ENCODE measurements around the gene IKZF3. TPM values are rescaled to one million over a fixed set of nuclear protein-coding genes. Genes with fewer than 3 reads are reported as not detected.
"Not testable (repeated sequence)": the region's sequence is repeated elsewhere in the genome, so short reads cannot be mapped to it uniquely, and the experiment has no call there.

The IKZF3 gene
- total RNA-seq, 1 donor from 2014 or later, result 0.34 TPM

- H3K79me2 ChIP-seq (ENCODE audit: insufficient read depth, low read length), result no peaks in the 10 kb centered on the region
- H3K9ac ChIP-seq (ENCODE audit: low read length), result no peak overlapping the region
- H3K4me3 ChIP-seq (ENCODE audit: insufficient read depth, low read depth, low read length), result no peak overlapping the region
- Mint-ChIP-seq H3K27me3 (ENCODE audit: low read depth, unreplicated experiment) (peaks cover 6% of the 10 kb centered on the region), H3K4me1 (ENCODE audit: low read depth, unreplicated experiment) (peaks cover 16% of the 10 kb centered on the region), H3K36me3 (ENCODE audit: low read depth, unreplicated experiment) (no peaks in the 10 kb centered on the region), H3K27ac (ENCODE audit: unreplicated experiment) (no peak overlapping the region), H3K9me3 (ENCODE audit: unreplicated experiment) (no peaks in the 10 kb centered on the region), H3K4me3 (ENCODE audit: unreplicated experiment) (no peak overlapping the region)
- H2AFZ ChIP-seq (ENCODE audit: low read depth, low read length), result no peak overlapping the region
- no peak for DNase-seq (ENCODE audit: low read depth)
- TF ChIP-seq, protein P1, sequence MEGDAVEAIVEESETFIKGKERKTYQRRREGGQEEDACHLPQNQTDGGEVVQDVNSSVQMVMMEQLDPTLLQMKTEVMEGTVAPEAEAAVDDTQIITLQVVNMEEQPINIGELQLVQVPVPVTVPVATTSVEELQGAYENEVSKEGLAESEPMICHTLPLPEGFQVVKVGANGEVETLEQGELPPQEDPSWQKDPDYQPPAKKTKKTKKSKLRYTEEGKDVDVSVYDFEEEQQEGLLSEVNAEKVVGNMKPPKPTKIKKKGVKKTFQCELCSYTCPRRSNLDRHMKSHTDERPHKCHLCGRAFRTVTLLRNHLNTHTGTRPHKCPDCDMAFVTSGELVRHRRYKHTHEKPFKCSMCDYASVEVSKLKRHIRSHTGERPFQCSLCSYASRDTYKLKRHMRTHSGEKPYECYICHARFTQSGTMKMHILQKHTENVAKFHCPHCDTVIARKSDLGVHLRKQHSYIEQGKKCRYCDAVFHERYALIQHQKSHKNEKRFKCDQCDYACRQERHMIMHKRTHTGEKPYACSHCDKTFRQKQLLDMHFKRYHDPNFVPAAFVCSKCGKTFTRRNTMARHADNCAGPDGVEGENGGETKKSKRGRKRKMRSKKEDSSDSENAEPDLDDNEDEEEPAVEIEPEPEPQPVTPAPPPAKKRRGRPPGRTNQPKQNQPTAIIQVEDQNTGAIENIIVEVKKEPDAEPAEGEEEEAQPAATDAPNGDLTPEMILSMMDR (IDR thresholded peaks at IDR 0.05; ENCODE audit: insufficient read depth, low read depth, low read length), result no peak
- TF ChIP-seq EZH2 (IDR thresholded peaks at IDR 0.05; ENCODE audit: insufficient read depth, low read length), result no peak
- no peaks in the 10 kb centered on the region for H3K27me3 ChIP-seq (ENCODE audit: insufficient read depth, low read length)
- H3K27ac ChIP-seq (ENCODE audit: low read depth, low read length), result no peak overlapping the region
- no peaks in the 10 kb centered on the region for H4K20me1 ChIP-seq (ENCODE audit: insufficient read depth, low read length)
- H3K4me2 ChIP-seq (ENCODE audit: low read length), result no peak overlapping the region
- no peaks in the 10 kb centered on the region for H3K36me3 ChIP-seq (ENCODE audit: insufficient read depth, low read length)
- H3K9me3 ChIP-seq (ENCODE audit: insufficient read depth, low read depth, low read length), result no peaks in the 10 kb centered on the region
- no peak for FAIRE-seq
- H3K4me1 ChIP-seq (ENCODE audit: insufficient read depth, low read length), result peaks cover 7% of the 10 kb centered on the region
These were observed 113.0 kb downstream of the IKZF3 start for GRCh38 chr17:39751016-39751543.

DNA sequence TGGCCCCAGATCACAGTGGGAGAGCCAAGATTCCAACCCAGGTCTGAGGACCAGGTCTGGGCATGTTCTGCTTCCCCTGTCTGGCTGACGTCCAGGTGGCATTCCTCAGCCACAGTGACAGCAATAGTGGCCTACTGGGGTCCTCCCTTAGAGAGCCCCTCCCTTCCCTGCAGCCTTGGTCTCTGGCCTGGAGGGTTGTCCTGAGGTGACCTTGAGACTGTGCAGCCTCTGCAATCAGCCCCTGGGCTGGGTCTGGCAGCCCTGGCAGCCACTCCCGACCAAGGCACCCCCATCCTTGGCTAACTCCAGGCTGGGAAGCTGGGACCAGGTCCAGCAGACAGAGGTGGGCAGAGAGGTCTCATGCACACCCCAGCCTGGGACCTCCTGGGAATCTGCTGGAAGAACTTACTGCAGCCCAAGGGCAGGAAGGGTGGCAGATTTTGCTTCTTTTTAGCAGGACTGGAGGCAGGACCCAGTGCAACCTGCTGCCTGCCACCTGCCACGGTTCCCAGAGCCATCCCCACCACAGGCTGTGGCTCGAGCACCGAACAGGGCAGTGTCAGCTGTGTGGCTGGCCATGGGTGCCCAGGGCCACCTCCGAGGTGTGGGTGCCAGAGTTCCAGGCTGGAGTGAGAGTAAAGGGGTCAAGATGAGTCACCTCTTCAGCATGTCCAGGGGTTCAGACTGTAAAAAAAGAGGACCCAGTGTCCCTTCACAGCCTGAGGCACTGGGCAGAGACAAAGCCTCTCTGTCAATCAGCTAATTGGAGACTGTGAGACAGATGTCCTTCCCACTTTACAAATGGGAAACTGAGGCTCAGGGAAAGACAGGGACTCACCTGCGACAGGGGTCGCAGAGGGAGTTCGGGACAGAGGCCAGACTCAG lies 113.7 kb downstream of the IKZF3 start:
- Mint-ChIP-seq H3K27me3 (ENCODE audit: low read depth, unreplicated experiment) (peaks cover 6% of the 10 kb centered on the region), H3K27ac (ENCODE audit: unreplicated experiment) (peak overlapping the region; percentile 34), H3K4me1 (ENCODE audit: low read depth, unreplicated experiment) (peaks cover 9% of the 10 kb centered on the region), H3K4me3 (ENCODE audit: unreplicated experiment) (no peak overlapping the region), H3K9me3 (ENCODE audit: unreplicated experiment) (no peaks in the 10 kb centered on the region), H3K36me3 (ENCODE audit: low read depth, unreplicated experiment) (no peaks in the 10 kb centered on the region)
- Histone ChIP-seq H3K4me2 (ENCODE audit: low read length) (no peak overlapping the region), H3K9me3 (ENCODE audit: insufficient read depth, low read depth, low read length) (no peaks in the 10 kb centered on the region), H4K20me1 (ENCODE audit: insufficient read depth, low read length) (no peaks in the 10 kb centered on the region), H3K27ac (ENCODE audit: low read depth, low read length) (no peak overlapping the region), H3K4me3 (ENCODE audit: insufficient read depth, low read depth, low read length) (no peak overlapping the region), H3K36me3 (ENCODE audit: insufficient read depth, low read length) (no peaks in the 10 kb centered on the region), H3K27me3 (ENCODE audit: insufficient read depth, low read length) (no peaks in the 10 kb centered on the region), H2AFZ (ENCODE audit: low read depth, low read length) (no peak overlapping the region), H3K79me2 (ENCODE audit: insufficient read depth, low read length) (no peaks in the 10 kb centered on the region), H3K4me1 (ENCODE audit: insufficient read depth, low read length) (peaks cover 7% of the 10 kb centered on the region), H3K9ac (ENCODE audit: low read length) (no peak overlapping the region)
- TF ChIP-seq, protein P1 (IDR thresholded peaks at IDR 0.05; ENCODE audit: insufficient read depth, low read depth, low read length), result no peak
- no peak for TF ChIP-seq EZH2 (IDR thresholded peaks at IDR 0.05; ENCODE audit: insufficient read depth, low read length)
- FAIRE-seq (no peak), DNase-seq (ENCODE audit: low read depth) (no peak)

GRCh38 chr17:39748444-39749034 lies 115.6 kb downstream of the IKZF3 start:
- not testable (repeated sequence) for H3K27ac Mint-ChIP-seq (ENCODE audit: unreplicated experiment); FAIRE-seq

More at GRCh38 chr17:39748444-39749034, 115.6 kb downstream of the IKZF3 start:
- H4K20me1 ChIP-seq (ENCODE audit: insufficient read depth, low read length); H2AFZ ChIP-seq (ENCODE audit: low read depth, low read length); H3K36me3 ChIP-seq (ENCODE audit: insufficient read depth, low read length); H3K9ac ChIP-seq (ENCODE audit: low read length); H3K4me2 ChIP-seq (ENCODE audit: low read length); H3K4me1 Mint-ChIP-seq (ENCODE audit: low read depth, unreplicated experiment); DNase-seq (ENCODE audit: low read depth); H3K27me3 Mint-ChIP-seq (ENCODE audit: low read depth, unreplicated experiment); H3K27ac ChIP-seq (ENCODE audit: low read depth, low read length); H3K4me1 ChIP-seq (ENCODE audit: insufficient read depth, low read length); H3K79me2 ChIP-seq (ENCODE audit: insufficient read depth, low read length); H3K9me3 ChIP-seq (ENCODE audit: insufficient read depth, low read depth, low read length); H3K4me3 Mint-ChIP-seq (ENCODE audit: unreplicated experiment); H3K9me3 Mint-ChIP-seq (ENCODE audit: unreplicated experiment); H3K4me3 ChIP-seq (ENCODE audit: insufficient read depth, low read depth, low read length); H3K36me3 Mint-ChIP-seq (ENCODE audit: low read depth, unreplicated experiment); H3K27me3 ChIP-seq (ENCODE audit: insufficient read depth, low read length): not testable (repeated sequence)
